Activated gamma-delta T cell treated with anti-CD3 and anti-CD28 coated beads, Interleukin-2, amount 50 U/mL, for 16 hours (primary cell): ENCODE measurements around the gene RAB11FIP3.
A peak's percentile ranks its signal among the peaks of the same experiment; 100 is the strongest.

Experiments
- DNase-seq: peaks from one replicate; pipeline ENCODE4 v3.0.0-alpha.2; 2020; ENCODE audit warnings: low read depth

The RAB11FIP3 gene

GRCh38 chr16:424033-424622 lies 1.3 kb upstream of the RAB11FIP3 start:
- no peak for DNase-seq

GRCh38 chr16:424623-425081 lies 797 bp upstream of the RAB11FIP3 start:
- no peak for DNase-seq

- DNase-seq: peak; percentile 14
These were observed 278 bp downstream of the RAB11FIP3 start for GRCh38 chr16:425740-426114.

- DNase-seq: no peak
These were observed 861 bp downstream of the RAB11FIP3 start for GRCh38 chr16:426115-426905.

GRCh38 chr16:426906-427249 lies 1.4 kb downstream of the RAB11FIP3 start:
- DNase-seq: no peak

- DNase-seq: no peak
These were observed 1.8 kb downstream of the RAB11FIP3 start for GRCh38 chr16:427250-427649.

GRCh38 chr16:430904-431303 lies 5.5 kb downstream of the RAB11FIP3 start:
- DNase-seq: no peak

- DNase-seq: no peak
These were observed 15.2 kb downstream of the RAB11FIP3 start for GRCh38 chr16:440627-441026.

GRCh38 chr16:441447-441846 lies 16.0 kb downstream of the RAB11FIP3 start:
- no peak for DNase-seq

GRCh38 chr16:442976-443375 lies 17.5 kb downstream of the RAB11FIP3 start:
- no peak for DNase-seq

- no peak for DNase-seq
These were observed 18.6 kb downstream of the RAB11FIP3 start for GRCh38 chr16:444027-444426.

GRCh38 chr16:445566-445965 lies 20.1 kb downstream of the RAB11FIP3 start:
- no peak for DNase-seq

- no peak for DNase-seq
These were observed 24.9 kb downstream of the RAB11FIP3 start for GRCh38 chr16:450385-450784.

GRCh38 chr16:450785-451512 lies 25.5 kb downstream of the RAB11FIP3 start:
- no peak for DNase-seq

- DNase-seq: no peak
These were observed 29.0 kb downstream of the RAB11FIP3 start for GRCh38 chr16:454397-454940.

- DNase-seq: no peak
These were observed 30.0 kb downstream of the RAB11FIP3 start for GRCh38 chr16:455453-455852.

GRCh38 chr16:456891-457483 lies 31.5 kb downstream of the RAB11FIP3 start:
- no peak for DNase-seq

GRCh38 chr16:457732-458400 lies 32.4 kb downstream of the RAB11FIP3 start:
- no peak for DNase-seq

GRCh38 chr16:459761-460160 lies 34.3 kb downstream of the RAB11FIP3 start:
- no peak for DNase-seq

- DNase-seq: no peak
These were observed 35.3 kb downstream of the RAB11FIP3 start for GRCh38 chr16:460787-461186.

GRCh38 chr16:463071-463470 lies 37.6 kb downstream of the RAB11FIP3 start:
- no peak for DNase-seq

GRCh38 chr16:466651-467050 lies 41.2 kb downstream of the RAB11FIP3 start:
- no peak for DNase-seq
